ENCODE measurements around the gene DVL2.

DNA sequence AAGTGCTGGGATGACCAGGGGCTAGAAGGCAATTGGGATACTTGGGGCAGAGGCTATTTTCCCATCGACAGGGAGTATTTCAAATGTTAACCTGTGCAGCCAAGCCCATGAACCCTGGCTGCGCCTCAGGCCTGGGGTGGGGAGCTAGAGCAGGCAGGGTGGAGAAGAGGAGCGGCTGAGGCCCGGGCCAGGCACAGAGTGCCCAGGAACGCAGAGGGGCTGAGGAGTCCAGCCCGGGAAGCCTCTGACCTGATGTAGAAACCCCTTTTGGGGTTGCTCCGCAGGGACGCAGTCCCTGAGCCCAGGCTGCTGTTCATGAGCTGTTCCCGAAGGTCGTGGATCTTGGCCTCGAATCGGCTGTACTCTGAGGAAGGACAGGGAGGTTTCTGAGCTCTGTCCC lies 38.3 kb downstream of the DVL2 start:
- no peak for TF ChIP-seq RAD21 (IDR thresholded peaks at IDR 0.05)
- TF ChIP-seq, protein P1, sequence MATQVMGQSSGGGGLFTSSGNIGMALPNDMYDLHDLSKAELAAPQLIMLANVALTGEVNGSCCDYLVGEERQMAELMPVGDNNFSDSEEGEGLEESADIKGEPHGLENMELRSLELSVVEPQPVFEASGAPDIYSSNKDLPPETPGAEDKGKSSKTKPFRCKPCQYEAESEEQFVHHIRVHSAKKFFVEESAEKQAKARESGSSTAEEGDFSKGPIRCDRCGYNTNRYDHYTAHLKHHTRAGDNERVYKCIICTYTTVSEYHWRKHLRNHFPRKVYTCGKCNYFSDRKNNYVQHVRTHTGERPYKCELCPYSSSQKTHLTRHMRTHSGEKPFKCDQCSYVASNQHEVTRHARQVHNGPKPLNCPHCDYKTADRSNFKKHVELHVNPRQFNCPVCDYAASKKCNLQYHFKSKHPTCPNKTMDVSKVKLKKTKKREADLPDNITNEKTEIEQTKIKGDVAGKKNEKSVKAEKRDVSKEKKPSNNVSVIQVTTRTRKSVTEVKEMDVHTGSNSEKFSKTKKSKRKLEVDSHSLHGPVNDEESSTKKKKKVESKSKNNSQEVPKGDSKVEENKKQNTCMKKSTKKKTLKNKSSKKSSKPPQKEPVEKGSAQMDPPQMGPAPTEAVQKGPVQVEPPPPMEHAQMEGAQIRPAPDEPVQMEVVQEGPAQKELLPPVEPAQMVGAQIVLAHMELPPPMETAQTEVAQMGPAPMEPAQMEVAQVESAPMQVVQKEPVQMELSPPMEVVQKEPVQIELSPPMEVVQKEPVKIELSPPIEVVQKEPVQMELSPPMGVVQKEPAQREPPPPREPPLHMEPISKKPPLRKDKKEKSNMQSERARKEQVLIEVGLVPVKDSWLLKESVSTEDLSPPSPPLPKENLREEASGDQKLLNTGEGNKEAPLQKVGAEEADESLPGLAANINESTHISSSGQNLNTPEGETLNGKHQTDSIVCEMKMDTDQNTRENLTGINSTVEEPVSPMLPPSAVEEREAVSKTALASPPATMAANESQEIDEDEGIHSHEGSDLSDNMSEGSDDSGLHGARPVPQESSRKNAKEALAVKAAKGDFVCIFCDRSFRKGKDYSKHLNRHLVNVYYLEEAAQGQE (IDR thresholded peaks at IDR 0.05), result no peak
- TF ChIP-seq, protein P2, sequence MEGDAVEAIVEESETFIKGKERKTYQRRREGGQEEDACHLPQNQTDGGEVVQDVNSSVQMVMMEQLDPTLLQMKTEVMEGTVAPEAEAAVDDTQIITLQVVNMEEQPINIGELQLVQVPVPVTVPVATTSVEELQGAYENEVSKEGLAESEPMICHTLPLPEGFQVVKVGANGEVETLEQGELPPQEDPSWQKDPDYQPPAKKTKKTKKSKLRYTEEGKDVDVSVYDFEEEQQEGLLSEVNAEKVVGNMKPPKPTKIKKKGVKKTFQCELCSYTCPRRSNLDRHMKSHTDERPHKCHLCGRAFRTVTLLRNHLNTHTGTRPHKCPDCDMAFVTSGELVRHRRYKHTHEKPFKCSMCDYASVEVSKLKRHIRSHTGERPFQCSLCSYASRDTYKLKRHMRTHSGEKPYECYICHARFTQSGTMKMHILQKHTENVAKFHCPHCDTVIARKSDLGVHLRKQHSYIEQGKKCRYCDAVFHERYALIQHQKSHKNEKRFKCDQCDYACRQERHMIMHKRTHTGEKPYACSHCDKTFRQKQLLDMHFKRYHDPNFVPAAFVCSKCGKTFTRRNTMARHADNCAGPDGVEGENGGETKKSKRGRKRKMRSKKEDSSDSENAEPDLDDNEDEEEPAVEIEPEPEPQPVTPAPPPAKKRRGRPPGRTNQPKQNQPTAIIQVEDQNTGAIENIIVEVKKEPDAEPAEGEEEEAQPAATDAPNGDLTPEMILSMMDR (IDR thresholded peaks at IDR 0.05; ENCODE audit: low read depth, low read length, missing input control), result no peak
- no peak for TF ChIP-seq SP1 (IDR thresholded peaks at IDR 0.05)
- no peak for TF ChIP-seq TAF1 (conservative IDR thresholded peaks at IDR 0.05)
- TF ChIP-seq YY1 (IDR thresholded peaks at IDR 0.05), result no peak
- TF ChIP-seq, protein P3, sequence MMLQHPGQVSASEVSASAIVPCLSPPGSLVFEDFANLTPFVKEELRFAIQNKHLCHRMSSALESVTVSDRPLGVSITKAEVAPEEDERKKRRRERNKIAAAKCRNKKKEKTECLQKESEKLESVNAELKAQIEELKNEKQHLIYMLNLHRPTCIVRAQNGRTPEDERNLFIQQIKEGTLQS (IDR thresholded peaks at IDR 0.05), result no peak
- no peak for TF ChIP-seq GABPA (IDR thresholded peaks at IDR 0.05 in 1 of 2, conservative IDR thresholded peaks at IDR 0.05 in 1 of 2)
- no peak for TF ChIP-seq RXRA (IDR thresholded peaks at IDR 0.05)
- TF ChIP-seq, protein P4, sequence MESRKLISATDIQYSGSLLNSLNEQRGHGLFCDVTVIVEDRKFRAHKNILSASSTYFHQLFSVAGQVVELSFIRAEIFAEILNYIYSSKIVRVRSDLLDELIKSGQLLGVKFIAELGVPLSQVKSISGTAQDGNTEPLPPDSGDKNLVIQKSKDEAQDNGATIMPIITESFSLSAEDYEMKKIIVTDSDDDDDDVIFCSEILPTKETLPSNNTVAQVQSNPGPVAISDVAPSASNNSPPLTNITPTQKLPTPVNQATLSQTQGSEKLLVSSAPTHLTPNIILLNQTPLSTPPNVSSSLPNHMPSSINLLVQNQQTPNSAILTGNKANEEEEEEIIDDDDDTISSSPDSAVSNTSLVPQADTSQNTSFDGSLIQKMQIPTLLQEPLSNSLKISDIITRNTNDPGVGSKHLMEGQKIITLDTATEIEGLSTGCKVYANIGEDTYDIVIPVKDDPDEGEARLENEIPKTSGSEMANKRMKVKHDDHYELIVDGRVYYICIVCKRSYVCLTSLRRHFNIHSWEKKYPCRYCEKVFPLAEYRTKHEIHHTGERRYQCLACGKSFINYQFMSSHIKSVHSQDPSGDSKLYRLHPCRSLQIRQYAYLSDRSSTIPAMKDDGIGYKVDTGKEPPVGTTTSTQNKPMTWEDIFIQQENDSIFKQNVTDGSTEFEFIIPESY (IDR thresholded peaks at IDR 0.05), result no peak
